ENCODE data around the gene SLC16A11. TPM values are rescaled to one million over a fixed set of nuclear protein-coding genes. Genes with fewer than 3 reads are reported as not detected.

Gene SLC16A11
- total and polyA plus RNA-seq, 10 of the 15 experiments (the other 5 are each of a cell fraction or from before 2014, with no cell fraction given): 0.11 to 2.7 (median 0.84) TPM

DNA sequence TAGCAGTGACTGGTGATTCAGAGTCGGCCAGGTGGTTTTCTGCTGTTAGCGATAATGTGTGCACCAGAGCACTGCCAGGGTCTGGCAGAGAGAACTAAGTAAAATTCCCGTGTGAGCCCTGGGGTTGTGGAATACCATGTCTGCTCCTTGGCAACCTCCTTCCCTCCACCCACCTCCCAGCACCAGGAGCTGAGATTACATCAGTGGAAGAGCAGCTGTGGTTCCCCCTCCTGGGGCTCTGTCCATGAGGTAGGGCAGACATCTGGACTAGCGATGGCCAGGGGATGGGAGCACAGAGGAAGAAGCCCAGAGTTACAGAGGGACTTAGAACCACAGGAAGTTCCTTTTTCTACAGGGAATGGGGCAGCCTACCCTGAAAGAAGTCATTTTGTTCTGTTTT lies 20.4 kb upstream of the SLC16A11 start (continued):
- TF ChIP-seq SMAD1 (IDR thresholded peaks at IDR 0.05; ENCODE audit: low read depth, partially characterized antibody): no peak
- no peak for TF ChIP-seq POLR2A (IDR thresholded peaks at IDR 0.05; ENCODE audit: low read depth, low read length)
- TF ChIP-seq RCOR1 (conservative IDR thresholded peaks at IDR 0.05; ENCODE audit: low read depth, low read length): no peak

DNA sequence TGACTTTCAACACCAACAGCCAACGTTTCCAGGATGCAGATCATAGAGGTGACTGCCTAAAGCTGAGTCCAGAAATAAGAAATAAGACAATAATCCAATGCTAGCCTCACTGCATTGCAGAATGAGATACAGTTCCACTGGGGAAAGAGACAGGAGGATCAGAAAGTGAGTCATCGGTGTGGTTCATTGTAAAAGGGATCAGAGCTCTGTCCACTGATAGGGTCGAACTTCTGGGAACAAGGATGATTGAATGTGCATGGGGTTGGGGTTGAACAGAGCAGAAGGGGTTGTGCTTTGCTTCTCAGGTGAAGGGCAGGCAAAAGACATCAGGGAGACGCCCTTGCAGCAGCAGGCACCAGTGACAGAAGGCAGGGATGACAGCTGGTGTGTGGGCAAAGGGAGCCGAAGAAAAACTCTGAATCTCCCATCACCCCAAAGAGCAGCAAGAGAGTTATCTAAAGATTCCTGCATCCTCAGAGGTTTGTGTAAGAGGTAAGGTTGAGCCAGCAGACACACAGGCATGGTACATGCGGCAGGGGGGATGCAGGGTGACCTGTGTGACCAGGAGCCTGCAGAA lies 19.7 kb upstream of the SLC16A11 start:
- Histone ChIP-seq H3K9me3 (replicated peaks; ENCODE audit: control insufficient read depth, insufficient read depth, low read length) (no peaks in the 10 kb centered on the region; the same call in 2 of the 3 replicates), H3K36me3 (ENCODE audit: control insufficient read depth in 2 of 2, insufficient read depth in 2 of 2, low read length in 1 of 2) (no peaks in the 10 kb centered on the region), H3K79me2 (ENCODE audit: control insufficient read depth, insufficient read depth, low read length) (no peaks in the 10 kb centered on the region), H3K4me2 (ENCODE audit: control insufficient read depth, insufficient read depth) (no peak overlapping the region), H3K4me1 (ENCODE audit: control insufficient read depth, insufficient read depth, low read length) (no peaks in the 10 kb centered on the region), H4K20me1 (ENCODE audit: control insufficient read depth, insufficient read depth) (no peaks in the 10 kb centered on the region), H3K27me3 (replicated peaks in 1 of 2; ENCODE audit: control insufficient read depth in 2 of 2, insufficient read depth in 2 of 2, low read length in 1 of 2) (no peaks in the 10 kb centered on the region), H3K4me3 (no peak overlapping the region), H3K27ac (ENCODE audit: control insufficient read depth, insufficient read depth) (no peak overlapping the region), H2AFZ (ENCODE audit: control insufficient read depth, low read depth, low read length) (no peak overlapping the region), H3K9ac (ENCODE audit: control insufficient read depth, insufficient read depth, low read length) (no peak overlapping the region)
- 18% methylated on average over 6 of the region's 6 CpGs for WGBS (ENCODE audit: insufficient coverage, insufficient replicate concordance, low lambda C conversion rate, missing lambda C conversion rate)
- TF ChIP-seq FOXM1 (IDR thresholded peaks at IDR 0.05; ENCODE audit: low read depth, low read length): no peak
- TF ChIP-seq, protein P1, sequence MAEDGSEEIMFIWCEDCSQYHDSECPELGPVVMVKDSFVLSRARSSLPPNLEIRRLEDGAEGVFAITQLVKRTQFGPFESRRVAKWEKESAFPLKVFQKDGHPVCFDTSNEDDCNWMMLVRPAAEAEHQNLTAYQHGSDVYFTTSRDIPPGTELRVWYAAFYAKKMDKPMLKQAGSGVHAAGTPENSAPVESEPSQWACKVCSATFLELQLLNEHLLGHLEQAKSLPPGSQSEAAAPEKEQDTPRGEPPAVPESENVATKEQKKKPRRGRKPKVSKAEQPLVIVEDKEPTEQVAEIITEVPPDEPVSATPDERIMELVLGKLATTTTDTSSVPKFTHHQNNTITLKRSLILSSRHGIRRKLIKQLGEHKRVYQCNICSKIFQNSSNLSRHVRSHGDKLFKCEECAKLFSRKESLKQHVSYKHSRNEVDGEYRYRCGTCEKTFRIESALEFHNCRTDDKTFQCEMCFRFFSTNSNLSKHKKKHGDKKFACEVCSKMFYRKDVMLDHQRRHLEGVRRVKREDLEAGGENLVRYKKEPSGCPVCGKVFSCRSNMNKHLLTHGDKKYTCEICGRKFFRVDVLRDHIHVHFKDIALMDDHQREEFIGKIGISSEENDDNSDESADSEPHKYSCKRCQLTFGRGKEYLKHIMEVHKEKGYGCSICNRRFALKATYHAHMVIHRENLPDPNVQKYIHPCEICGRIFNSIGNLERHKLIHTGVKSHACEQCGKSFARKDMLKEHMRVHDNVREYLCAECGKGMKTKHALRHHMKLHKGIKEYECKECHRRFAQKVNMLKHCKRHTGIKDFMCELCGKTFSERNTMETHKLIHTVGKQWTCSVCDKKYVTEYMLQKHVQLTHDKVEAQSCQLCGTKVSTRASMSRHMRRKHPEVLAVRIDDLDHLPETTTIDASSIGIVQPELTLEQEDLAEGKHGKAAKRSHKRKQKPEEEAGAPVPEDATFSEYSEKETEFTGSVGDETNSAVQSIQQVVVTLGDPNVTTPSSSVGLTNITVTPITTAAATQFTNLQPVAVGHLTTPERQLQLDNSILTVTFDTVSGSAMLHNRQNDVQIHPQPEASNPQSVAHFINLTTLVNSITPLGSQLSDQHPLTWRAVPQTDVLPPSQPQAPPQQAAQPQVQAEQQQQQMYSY (CRISPR knock-in tag; IDR thresholded peaks at IDR 0.05): no peak
- TF ChIP-seq CHD4 (IDR thresholded peaks at IDR 0.05): no peak
- no peak for TF ChIP-seq NFYA (IDR thresholded peaks at IDR 0.05; ENCODE audit: borderline replicate concordance, low read depth, low read length)
- no peak for TF ChIP-seq NFXL1 (IDR thresholded peaks at IDR 0.05; ENCODE audit: borderline replicate concordance)
- TF ChIP-seq, protein P2, sequence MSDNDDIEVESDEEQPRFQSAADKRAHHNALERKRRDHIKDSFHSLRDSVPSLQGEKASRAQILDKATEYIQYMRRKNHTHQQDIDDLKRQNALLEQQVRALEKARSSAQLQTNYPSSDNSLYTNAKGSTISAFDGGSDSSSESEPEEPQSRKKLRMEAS (IDR thresholded peaks at IDR 0.05; ENCODE audit: low read depth, low read length): no peak
- TF ChIP-seq JUND (IDR thresholded peaks at IDR 0.05; ENCODE audit: low read depth, low read length): no peak
- TF ChIP-seq, protein P3, sequence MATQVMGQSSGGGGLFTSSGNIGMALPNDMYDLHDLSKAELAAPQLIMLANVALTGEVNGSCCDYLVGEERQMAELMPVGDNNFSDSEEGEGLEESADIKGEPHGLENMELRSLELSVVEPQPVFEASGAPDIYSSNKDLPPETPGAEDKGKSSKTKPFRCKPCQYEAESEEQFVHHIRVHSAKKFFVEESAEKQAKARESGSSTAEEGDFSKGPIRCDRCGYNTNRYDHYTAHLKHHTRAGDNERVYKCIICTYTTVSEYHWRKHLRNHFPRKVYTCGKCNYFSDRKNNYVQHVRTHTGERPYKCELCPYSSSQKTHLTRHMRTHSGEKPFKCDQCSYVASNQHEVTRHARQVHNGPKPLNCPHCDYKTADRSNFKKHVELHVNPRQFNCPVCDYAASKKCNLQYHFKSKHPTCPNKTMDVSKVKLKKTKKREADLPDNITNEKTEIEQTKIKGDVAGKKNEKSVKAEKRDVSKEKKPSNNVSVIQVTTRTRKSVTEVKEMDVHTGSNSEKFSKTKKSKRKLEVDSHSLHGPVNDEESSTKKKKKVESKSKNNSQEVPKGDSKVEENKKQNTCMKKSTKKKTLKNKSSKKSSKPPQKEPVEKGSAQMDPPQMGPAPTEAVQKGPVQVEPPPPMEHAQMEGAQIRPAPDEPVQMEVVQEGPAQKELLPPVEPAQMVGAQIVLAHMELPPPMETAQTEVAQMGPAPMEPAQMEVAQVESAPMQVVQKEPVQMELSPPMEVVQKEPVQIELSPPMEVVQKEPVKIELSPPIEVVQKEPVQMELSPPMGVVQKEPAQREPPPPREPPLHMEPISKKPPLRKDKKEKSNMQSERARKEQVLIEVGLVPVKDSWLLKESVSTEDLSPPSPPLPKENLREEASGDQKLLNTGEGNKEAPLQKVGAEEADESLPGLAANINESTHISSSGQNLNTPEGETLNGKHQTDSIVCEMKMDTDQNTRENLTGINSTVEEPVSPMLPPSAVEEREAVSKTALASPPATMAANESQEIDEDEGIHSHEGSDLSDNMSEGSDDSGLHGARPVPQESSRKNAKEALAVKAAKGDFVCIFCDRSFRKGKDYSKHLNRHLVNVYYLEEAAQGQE (IDR thresholded peaks at IDR 0.05; ENCODE audit: low read depth, low read length): no peak
- TF ChIP-seq POLR2A (IDR thresholded peaks at IDR 0.05; ENCODE audit: low read depth, low read length): no peak
- ChIA-PET POLR2A (interaction anchor here (0.5 kb wide), 1 partner anchor 125 kb away, joined by 4 read pairs; no protein-coding TSS in a partner anchor), SMC1A (ENCODE audit: uncharacterized antibody, unreplicated experiment) (interaction anchor here (0.8 to 1.3 kb wide), 3 partner anchors 18 to 73 kb away, joined by 3 to 4 read pairs (median 3); no protein-coding TSS in a partner anchor), CTCF (interaction anchor here (0.6 to 2.5 kb wide), 3 partner anchors 11 to 99 kb away, joined by 3 to 9 read pairs (median 4); no protein-coding TSS in a partner anchor), RAD21 (ENCODE audit: unreplicated experiment) (no interaction called here)
- ATAC-seq (no peak), FAIRE-seq (no peak), DNase-seq (ENCODE audit: low read depth, low spot score) (no peak)
- intact Hi-C loops (cut with micrococcal nuclease; ENCODE audit: unreplicated experiment) (no loop called here), in situ Hi-C loops (cut with MboI) (no loop called here)
- no TSS peak for BruUV-seq (replicated peaks)

Data from GM12878 (cell line).